HG03108 (cell line): Measurements from ENCODE around the gene FGFBP3.

Source experiments
- ATAC-seq: cut with Tn5 transposase; IDR thresholded peaks from one replicate; pipeline ENCODE4 v1.9.1; 2021; ENCODE audit warnings: moderate library complexity; ENCODE audit not compliant: unreplicated experiment

Gene FGFBP3, protein sequence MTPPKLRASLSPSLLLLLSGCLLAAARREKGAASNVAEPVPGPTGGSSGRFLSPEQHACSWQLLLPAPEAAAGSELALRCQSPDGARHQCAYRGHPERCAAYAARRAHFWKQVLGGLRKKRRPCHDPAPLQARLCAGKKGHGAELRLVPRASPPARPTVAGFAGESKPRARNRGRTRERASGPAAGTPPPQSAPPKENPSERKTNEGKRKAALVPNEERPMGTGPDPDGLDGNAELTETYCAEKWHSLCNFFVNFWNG

DNA sequence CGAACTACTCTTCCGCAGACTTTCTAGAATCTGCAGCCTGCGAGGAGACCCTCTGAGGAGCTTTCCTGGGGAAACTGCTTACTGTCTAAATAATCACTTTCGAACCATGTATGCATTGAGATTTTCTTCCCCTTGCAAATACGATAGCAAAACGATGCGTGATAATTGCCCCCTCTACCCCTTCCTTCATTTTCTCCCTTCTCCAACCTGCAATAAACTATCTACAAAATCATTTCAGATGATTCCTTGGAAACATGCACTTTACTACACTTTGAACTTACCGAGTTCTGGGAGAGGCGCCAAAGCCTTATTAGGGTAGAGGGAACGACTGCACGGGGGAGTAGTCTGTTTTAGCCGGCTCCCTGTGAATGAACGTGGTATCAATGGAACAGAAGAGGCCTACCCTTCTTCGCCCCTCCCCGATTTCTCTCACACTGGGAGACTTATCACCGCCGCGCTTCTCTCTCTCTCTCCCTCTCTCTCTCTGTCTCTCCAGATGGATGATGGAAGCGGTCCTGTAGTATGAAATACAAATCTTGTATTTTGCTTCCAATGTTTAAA lies at the start of gene FGFBP3:
Gene FGFBP3 (minus strand): TSS at position 370 of the 561 bp plus-strand sequence. CDS start 517 bp downstream, outside the sequence.
- ATAC-seq = no peak

DNA sequence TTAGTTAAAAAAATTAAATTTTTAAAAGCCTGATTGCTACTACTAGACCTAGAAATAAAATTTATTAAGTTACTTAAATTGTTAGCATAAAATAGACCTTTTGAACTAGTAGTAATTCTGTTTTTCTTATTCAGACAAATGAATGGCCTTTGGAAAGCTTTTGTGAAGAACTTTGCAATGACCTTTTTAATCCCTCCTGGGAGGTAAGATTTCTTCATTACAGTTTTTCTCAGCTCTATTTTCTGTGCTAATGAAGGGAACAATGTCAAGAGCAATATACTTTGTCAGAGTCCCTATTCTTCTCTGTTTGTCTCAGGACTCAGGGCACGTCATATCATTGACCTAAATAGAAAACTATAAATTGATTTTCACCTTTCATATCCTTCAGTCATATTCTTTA lies 47.8 kb upstream of the FGFBP3 start:
- ATAC-seq = no peak

DNA sequence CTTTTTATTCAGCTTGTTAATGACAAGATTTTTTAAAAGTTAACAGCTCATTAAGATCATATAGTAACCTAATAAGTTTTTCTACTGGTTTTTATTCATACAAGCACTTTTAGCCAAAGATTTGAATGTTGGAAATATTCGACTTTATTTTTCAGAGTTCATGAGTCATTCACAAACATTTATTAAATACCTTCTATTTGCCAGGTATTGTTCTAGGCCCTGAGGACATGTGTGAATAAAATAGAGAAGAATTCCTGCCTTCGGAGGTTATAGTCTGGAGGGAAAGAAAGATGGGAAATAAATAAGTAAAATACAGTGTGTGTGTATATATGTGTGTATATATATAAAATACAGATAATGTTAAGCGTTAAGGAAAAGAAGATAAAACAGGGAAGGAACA lies 45.8 kb upstream of the FGFBP3 start:
- no peak for ATAC-seq

DNA sequence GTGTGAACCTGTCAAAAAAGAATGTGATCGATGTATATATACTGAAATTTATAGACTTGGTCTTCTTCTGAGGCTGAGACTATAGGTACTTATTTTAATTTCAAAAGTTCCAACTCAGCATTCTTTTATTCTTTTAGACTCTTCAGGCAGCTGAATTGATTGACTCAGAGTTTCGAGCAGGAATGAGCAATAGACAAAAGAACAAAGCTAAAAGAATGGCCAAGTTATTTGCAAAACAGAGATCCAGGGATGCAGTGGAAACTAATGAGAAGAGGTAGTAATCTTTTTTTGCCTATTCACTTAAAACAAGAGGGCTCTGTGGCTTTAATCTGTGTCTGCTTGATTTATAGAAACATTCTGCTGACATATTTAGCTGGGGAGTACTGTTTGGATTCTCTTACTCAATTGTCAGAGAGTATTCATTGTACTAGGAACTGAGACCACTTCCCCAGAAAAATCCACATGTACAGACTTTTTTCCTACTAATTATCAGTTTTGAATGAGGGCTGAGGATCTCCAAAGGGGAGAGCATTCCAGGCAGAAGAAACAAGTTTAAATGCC lies 44.4 kb upstream of the FGFBP3 start:
- no peak for ATAC-seq

DNA sequence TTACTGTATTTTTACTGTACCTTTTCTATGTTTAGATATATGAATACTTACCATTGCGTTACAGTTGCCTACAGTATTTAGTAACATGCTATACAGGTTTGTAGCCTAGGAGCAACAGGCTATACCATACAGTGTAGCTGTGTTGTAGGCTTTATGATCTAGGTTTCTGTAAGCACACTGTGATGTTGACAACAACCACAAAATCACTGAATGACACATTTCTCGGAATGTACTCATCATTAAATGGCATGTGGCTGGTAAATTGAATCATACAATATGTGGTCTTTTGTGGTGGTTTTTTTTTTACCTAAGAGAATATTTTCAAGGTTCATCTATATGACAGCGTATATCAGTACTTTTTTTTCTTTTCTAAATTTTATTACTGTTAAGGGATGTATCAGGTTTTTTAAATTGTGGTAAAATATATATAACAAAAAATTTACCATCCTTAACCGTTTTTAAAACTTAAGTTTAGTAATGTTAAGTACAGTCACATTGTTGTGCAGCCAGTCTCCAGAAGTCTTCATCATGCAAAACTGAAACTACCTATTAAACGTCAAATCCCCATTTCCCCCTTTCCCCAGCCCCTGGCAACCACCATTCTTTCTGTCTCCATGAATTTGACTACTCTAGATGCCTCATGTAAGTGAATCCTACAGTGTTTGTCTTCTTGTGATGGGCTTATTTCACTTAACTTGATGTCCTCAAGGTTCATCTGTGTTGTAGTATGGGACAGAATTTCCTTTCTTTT lies 35.8 kb upstream of the FGFBP3 start:
- no peak for ATAC-seq

DNA sequence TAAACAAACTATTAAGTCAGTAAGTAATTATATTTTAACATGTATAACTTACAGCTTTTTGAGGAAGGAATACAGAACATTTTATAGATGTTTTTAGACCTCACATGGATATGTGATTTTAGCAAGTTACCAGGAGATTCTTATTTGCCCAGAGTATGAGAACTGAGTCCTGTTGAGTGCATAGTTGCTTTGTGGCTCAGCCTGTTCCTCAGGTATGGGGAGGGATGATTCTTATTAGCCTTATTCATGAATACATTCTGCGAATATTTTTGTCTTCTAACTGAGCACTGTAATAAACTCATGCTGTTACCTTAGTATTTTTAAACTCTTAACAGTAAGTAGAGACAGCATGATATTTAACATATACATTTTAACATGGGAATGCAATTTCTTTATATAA lies 32.1 kb upstream of the FGFBP3 start:
- no peak for ATAC-seq

DNA sequence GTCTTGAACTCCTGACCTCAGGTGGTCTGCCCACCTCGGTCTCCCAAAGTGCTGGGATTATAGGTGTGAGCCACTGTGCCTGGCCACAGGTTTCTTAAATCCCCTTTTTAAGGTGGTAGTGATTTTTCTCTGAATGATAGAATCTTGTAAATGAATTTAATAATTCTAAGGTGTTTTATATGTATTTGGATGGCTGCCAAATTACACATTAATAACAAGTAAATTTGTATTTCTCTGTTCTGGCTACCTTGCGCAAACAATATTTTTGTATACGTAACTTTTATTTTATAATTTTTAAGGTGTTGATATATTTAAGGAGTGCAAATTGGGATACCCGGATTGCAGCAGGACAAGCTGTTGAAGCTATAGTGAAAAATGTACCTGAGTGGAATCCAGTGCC lies 30.4 kb upstream of the FGFBP3 start:
- ATAC-seq = no peak

DNA sequence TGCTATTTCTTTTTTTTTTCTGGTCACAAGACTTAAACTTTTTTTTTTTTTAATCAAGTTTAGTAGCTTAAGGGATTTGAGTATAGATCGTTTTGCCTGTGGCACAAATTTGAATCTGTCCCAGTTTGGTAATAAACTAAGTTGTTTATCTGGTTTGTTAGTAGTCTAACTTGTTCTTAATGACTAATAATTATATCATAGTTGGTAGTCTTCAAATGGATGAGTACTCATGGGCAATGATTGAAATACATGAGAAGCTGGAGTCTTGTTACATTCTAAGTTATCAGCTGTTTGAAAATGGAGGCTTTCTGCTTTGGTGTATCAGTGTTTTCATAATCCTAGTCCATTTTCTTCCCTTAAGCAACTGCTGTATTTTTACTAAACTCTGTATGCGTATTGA lies 26.6 kb upstream of the FGFBP3 start:
- ATAC-seq = no peak

DNA sequence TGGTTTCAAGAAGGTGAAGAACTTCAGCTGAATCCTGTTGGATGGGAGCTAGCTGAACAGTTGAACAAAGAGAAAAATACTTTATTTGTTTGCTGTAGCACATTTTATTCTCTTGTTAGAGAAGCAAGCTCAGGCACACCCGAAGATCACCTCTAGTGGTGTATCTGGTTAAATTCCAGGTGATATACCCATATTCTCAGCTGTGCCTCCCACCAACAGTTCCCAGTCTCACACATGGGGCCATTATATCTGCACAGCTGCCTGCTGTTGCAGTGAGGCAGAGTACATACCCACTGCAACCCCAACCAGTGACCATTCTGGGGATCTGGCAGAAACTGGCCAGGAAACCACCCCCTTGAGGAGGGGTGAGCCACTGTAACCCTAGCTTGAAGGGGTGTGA lies 23.5 kb upstream of the FGFBP3 start:
- ATAC-seq = no peak

DNA sequence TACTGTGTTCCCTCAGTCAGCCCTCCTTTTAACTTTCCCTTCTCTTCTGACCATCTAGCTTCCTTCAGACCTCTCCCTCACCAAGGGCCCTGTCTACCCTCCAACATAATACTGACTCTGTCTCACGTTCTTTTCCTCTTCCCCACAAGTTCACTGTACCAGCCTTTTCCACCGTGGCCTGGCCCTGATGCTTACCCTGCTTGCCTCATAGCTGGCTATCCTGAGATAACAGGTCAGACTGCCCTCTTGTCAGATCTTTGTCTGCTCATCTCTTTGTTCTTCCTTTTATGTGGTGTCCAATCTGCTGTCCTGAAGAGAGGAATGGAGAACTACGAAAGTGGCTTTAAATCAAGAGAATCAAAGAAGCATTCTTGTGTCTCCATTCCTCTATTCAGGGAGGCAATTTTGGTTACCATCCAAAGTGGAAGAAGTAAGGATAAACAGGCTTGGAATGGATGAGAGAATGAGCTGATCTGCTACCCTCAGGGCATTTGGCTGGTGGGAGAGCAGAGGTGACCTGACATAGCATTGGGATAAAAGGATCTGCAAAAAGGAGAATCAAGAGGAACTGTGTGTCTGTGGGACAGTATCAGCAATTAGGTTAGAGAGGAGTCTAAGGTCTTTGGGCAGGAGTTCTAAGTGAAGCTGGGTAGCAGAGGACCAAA lies 22.4 kb upstream of the FGFBP3 start:
- ATAC-seq = no peak

DNA sequence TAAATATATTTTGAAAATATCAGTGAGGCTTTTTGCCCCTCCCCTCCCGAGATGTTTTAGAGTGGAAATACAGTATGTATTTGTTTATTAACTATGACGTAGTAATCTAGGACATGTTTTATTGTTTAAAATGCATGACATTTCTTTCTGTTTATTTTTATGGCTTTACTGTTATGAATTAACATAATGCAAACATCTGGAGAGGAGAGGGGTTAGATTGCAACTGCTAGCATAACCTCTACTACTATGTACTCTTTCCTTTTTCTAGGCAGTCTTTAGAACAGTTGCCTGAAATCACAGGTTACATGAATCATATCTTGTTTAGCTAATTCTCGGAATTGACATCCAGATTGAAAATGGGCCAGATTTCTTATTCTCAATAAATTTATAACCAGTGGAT lies 21.7 kb upstream of the FGFBP3 start:
- no peak for ATAC-seq

DNA sequence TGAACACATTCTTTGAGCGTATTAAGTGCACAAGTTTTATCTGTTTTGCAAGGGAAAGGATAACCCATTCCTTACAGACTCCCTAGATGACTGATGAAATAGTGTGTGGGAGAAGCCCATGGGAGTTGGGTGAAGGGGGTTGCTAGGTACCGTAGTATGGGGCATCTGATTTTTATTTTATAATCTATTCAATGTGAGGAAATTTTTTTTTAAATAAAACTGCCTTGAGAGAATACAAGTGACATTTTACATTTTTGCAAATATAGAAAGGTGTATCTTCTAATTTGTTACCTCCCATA lies 15.7 kb upstream of the FGFBP3 start:
- ATAC-seq = no peak

DNA sequence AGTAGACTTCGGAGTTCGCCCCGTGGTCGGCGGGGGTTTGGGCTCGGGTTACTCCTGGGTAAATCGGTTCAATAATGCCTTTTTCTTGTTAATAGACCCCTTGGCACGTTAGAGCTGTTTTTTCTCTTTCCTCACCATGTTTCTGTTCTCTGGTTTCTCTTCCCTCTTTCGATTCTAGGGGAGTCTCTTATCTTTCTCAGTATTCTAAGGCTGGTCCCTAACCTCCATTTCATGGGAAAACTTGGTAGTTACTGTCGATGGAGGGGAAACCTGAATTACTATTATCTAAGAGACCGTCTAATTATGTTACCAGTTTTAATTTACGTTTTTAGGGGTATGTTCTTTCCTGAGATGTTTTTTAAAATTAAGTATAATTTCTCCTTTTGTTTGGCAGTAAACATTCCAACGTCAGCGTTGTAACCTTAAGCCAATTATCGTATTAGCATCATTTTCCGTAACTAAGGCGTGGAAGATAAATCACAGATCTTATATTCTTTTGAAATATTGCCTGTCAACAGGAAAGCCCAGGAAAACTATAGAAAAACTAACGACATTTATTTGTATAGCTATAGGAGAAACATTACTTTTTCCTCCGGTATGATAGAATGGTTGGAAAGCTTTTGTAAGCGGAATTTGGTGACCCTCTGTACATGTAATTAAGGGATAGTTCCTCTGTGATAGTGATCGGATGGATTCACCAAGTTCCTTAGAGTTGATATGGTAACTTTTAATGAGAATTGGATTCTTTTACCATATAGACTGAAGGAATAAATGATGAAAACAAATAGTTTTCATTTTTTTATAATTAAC lies 15.1 kb upstream of the FGFBP3 start:
- ATAC-seq = peak; percentile 29

DNA sequence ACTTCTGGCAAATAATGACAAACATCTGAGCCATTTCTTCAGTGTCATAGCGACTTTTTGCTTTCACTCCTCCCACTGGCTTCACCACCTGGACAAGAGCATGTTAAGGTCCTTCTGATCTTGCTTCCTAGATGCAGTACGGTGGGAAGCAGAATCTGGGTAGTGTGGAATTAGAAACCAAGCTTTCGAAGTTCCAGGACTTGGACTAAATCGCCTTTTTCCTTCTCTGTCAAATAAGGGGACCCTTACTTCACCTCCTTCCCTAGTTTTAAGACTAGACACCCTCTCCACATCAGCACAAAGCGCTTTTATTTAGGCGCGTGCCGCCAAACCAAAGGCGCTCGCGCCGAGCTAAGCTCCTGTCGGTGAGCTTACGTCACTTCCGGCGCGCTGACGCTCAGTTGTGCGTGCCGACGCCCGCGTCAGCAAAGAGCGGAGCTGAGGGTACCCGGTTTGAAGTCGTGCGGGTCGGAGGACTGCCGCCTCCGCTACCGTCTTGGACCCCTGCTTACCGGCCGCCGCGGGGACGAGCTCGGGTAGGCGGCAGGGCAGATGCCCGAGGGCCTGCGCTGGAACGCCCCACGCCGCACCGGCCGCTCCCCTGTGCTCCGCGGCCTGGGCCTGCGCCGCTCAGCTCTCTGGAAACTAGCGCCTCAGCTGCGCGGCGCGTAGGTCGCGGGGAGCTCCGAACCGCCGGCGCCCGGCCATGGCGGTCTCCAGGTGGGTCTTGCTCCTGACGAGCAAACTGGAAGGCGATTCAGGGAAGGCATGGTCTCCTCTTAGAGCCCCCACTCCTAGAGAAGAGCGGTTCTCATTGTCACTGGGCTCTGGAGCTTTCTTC lies 14.3 kb upstream of the FGFBP3 start, which contains the start of gene BTAF1:
Gene BTAF1 (plus strand): TSS at position 400 of the 841 bp plus-strand sequence. CDS start 307 bp downstream, at position 707.
- peak; percentile 95 for ATAC-seq

DNA sequence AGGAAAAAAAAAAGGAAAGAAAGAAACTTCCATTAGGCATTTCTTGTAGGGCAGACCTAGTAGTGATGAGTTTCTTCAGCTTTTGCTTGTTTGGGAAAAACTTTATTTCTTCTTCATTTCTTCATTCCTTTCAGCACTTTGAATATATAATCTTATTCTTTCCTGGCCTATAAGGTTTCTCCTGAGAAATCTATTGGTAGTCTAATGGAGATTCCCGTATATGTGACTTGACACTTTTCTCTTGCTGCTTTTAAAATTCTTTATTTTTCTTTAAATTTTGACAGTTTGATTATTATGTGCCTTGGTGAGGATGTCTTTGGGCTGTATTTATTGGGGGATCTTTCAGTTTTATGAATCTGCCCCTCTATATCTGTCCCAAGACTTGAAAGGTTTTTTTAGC lies 10.4 kb upstream of the FGFBP3 start:
- no peak for ATAC-seq

DNA sequence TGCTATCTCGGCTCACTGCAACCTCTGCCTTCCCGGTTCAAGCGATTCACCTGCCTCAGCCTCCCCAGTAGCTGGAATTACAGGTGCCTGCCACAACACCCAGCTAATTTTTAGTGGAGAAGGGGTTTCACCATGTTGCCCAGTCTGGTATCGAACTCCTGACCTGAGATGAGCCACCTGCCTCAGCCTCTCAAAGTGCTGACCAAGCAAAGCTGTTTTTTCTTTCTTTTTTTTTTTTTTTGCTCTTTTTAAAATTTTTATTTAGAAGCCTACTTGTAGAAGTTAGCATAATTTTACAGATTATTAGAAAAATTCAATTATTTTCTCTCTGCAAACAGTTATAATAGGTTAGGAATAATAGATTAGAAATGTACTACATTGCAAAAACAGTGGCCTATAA lies 1.2 kb upstream of the FGFBP3 start:
- ATAC-seq = no peak

DNA sequence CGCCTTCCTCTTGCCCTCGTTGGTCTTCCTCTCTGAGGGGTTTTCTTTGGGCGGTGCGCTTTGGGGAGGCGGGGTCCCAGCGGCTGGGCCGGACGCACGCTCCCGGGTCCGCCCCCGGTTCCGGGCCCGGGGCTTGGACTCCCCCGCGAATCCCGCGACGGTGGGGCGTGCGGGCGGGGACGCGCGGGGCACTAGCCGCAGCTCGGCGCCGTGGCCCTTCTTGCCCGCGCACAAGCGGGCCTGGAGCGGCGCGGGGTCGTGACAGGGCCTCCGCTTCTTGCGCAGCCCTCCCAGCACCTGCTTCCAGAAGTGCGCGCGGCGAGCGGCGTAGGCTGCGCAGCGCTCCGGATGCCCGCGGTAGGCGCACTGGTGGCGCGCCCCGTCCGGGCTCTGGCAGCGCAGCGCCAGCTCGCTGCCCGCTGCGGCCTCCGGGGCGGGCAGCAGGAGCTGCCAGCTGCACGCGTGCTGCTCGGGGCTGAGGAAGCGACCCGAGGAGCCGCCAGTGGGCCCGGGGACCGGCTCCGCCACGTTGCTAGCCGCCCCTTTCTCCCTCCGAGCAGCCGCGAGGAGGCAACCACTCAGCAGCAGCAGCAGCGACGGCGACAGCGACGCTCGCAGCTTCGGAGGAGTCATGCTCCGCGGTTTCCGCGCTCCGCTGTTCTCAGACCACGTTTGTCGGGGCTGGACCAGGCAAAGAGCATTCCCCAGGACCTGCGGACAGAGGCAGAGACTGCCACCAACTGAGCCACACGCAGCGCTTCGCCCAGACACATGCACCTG lies 759 bp downstream of the FGFBP3 start:
- ATAC-seq = peak; percentile 86

DNA sequence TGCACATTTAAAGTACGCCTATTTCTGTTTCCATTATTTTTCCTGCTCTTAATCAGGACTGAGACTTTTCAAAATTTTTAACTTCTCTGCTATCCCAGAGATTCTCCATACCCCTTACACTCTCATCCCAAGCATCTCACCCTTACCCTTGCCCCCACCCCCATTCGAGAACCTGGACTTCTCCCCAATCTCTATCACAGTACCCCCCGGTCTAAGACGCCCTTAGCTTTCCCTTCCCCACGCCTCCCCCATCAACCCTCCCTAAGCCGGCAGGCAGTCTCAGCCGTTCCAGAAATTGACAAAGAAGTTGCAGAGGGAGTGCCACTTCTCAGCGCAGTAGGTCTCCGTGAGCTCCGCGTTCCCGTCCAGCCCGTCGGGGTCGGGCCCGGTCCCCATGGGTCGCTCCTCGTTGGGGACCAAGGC lies 1.4 kb downstream of the FGFBP3 start:
- no peak for ATAC-seq

DNA sequence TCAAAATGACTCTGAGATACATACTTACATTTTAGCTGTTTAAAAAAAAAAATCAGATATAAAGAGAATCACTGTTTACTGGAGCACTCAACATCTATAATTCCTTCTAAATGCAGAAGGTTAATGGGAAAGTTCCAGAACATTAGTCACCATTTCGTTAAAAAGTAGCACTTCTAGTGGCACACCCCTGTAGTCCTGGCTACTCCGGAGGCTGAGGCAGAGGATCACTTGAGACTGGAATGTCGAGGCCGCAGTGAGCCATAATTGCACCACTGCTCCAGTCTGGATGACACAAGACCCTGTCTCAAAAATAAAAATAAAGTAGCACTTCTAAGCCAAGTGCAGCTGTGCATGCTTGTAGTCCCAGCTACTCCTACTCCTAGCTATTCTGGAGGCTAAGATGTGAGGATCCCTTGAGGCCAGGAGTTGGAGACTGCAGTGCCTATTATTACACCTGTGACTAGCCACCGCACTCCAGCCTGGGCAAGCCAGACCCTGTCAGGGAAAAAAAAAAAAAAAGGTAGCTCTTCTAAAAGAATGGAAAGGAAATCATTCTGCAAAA lies 2.2 kb downstream of the FGFBP3 start:
- ATAC-seq = no peak
